A549 (cell line): ENCODE results near the gene MYOD1. TPM values are rescaled to one million over a fixed set of nuclear protein-coding genes. Genes with fewer than 3 reads are reported as not detected.

Experiments used
- ATAC-seq, 2 experiments: fragments of 200-7000 bp in 1 of 2; fragments of >200 bp in 1 of 2; cut with Nextera tagmentation in 1 of 2; cut with Tn5 transposase in 1 of 2; 3 replicates each; pipeline versions ENCODE4 v1.8.0 to v1.9.1; 2018 to 2020; ENCODE audit warnings: mild to moderate bottlenecking in 1 of 2, moderate library complexity in 1 of 2
- CTCF ChIA-PET: fragments of 300-600 bp; sonication (Branson Sonifier 250); formaldehyde crosslinking; extraction: SDS; loops from one replicate; lab custom pipeline; 2021; ENCODE audit warnings: antibody characterized with exemption, inconsistent platforms; lab: Yijun Ruan, JAX
- POLR2A ChIA-PET: fragments of 350-600 bp; formaldehyde crosslinking; extraction: SDS; loops from one replicate; lab custom pipeline; 2021; ENCODE audit warnings: antibody characterized with exemption, inconsistent platforms; lab: Yijun Ruan, JAX
- DNase-seq, 2 experiments: peaks; one replicate each; pipeline versions ENCODE4 v3.0.0 to v3.0.0-alpha.2; 2011 to 2016; ENCODE audit warnings: low read depth in 1 of 2, low spot score in 1 of 2
- FAIRE-seq: peaks from 2 replicates; lab custom pipeline; 2011; peaks lifted over from hg19 to GRCh38; lab: Jason Lieb, UNC
- H3K27ac ChIP-seq, 2 experiments: fragments of >200 bp; sonication (Bioruptor Twin); formaldehyde crosslinking; 3 replicates each; pipeline ENCODE4 v1.5.1; 2016 to 2017
- H3K4me1 ChIP-seq: fragments of >200 bp; sonication (Bioruptor Twin); formaldehyde crosslinking; 3 replicates; pipeline ENCODE4 v1.6.1; 2016
- H3K4me2 ChIP-seq: fragments of >200 bp; sonication (Bioruptor Twin); formaldehyde crosslinking; 3 replicates; pipeline ENCODE4 v1.6.1; 2016
- H3K4me3 ChIP-seq: fragments of >200 bp; sonication (Bioruptor Twin); formaldehyde crosslinking; 3 replicates; pipeline ENCODE4 v1.5.1; 2016
- H3K9me3 ChIP-seq: fragments of >200 bp; sonication (Bioruptor Twin); formaldehyde crosslinking; 3 replicates; pipeline ENCODE4 v1.6.1; 2016
- BHLHE40 ChIP-seq: IDR thresholded peaks from 2 replicates; pipeline ENCODE4 v1.6.1; 2012; ENCODE audit warnings: low read depth, low read length, inconsistent platforms
- CHD4 ChIP-seq: fragments of 200-600 bp; sonication (generic); IDR thresholded peaks from 2 replicates; pipeline ENCODE4 v1.6.1; 2016; ENCODE audit warnings: antibody characterized with exemption, mild to moderate bottlenecking, borderline replicate concordance
- FOSL2 ChIP-seq, 2 experiments: fragments of 450-650 bp in 1 of 2; fragments of >200 bp in 1 of 2; sonication (Bioruptor Twin) in 1 of 2; formaldehyde crosslinking; IDR thresholded peaks; 2 replicates each; pipeline versions ENCODE4 v1.5.0 to v1.6.1; 2016 to 2020; ENCODE audit warnings: mild to moderate bottlenecking in 1 of 2, moderate library complexity in 1 of 2
- GATA3 ChIP-seq: IDR thresholded peaks from 2 replicates; pipeline ENCODE4 v1.6.1; 2012; ENCODE audit warnings: borderline replicate concordance
- HEYL ChIP-seq: fragments of 250-450 bp; sonication (Bioruptor Pico); IDR thresholded peaks from 2 replicates; pipeline ENCODE4 v1.8.0; 2021; ENCODE audit warnings: mild to moderate bottlenecking, moderate library complexity
- KDM1A ChIP-seq: fragments of 200-600 bp; sonication (generic); IDR thresholded peaks from 2 replicates; pipeline ENCODE4 v1.6.1; 2016; ENCODE audit warnings: low read depth, mild to moderate bottlenecking
- KDM5A ChIP-seq: fragments of 200-600 bp; sonication (generic); IDR thresholded peaks from 2 replicates; pipeline ENCODE4 v1.6.1; 2016; ENCODE audit warnings: antibody characterized with exemption, mild to moderate bottlenecking
- MAZ ChIP-seq: fragments of 150-350 bp; IDR thresholded peaks from 2 replicates; pipeline ENCODE4 v1.6.1; 2014; ENCODE audit warnings: antibody characterized with exemption, low read depth, low read length, borderline replicate concordance
- MYC ChIP-seq: IDR thresholded peaks from 2 replicates; pipeline ENCODE4 v1.6.1; 2012; ENCODE audit warnings: mild to moderate bottlenecking, inconsistent platforms, low read length, improper control_type of control experiment, borderline replicate concordance
- NFE2L2 ChIP-seq: fragments of 150-350 bp; conservative IDR thresholded peaks from 2 replicates; pipeline ENCODE4 v1.6.1; 2014; ENCODE audit warnings: low read length
- PHF8 ChIP-seq: fragments of 200-600 bp; sonication (generic); IDR thresholded peaks from 2 replicates; pipeline ENCODE4 v1.6.1; 2016; ENCODE audit warnings: low read depth, mild to moderate bottlenecking, antibody characterized with exemption, moderate library complexity, borderline replicate concordance
- RCOR1 ChIP-seq: fragments of 150-350 bp; IDR thresholded peaks from 2 replicates; pipeline ENCODE4 v1.6.1; 2014; ENCODE audit warnings: antibody characterized with exemption, low read length, low read depth
- TFCP2L1 ChIP-seq: fragments of 250-450 bp; sonication (Bioruptor Pico); IDR thresholded peaks from 2 replicates; pipeline ENCODE4 v1.5.0; 2021; ENCODE audit warnings: mild to moderate bottlenecking
- ZSCAN20 ChIP-seq: fragments of 250-450 bp; sonication (Bioruptor Pico); IDR thresholded peaks from 2 replicates; pipeline ENCODE4 v1.8.0; 2022; ENCODE audit warnings: mild to moderate bottlenecking, moderate library complexity
- WGBS: methylation state at CpG from one replicate; pipeline ENCODE4 v1.1.6; 2017; ENCODE audit errors: missing lambda C conversion rate; 5-methylcytosine and 5-hydroxymethylcytosine counted together
- polyA plus RNA-seq, 4 experiments: library from polyadenylated mRNA; depleted of rRNA in 3 of 4; stranded (reverse); fragments of >200 nt; fragmentation: RNase III in 1 of 4; extraction: RNeasy Plus Mini Kit Qiagen cat#74134 plus additional on column Dnase treatment in 1 of 4; gene quantifications; 2 replicates in 3 of 4; 3 replicates in 1 of 4; pipeline ENCODE4 v1.2.3, GENCODE V29; 2011 to 2017

MYOD1 gene
- polyA plus RNA-seq, 2 of the 4 experiments (the other 2 are of a cell fraction), result not detected

- POLR2A ChIA-PET, result no interaction called here
- H3K4me1 ChIP-seq, result no peaks in the 10 kb centered on the region
- no peak for FAIRE-seq
- H3K27ac ChIP-seq, result no peak overlapping the region
- no peak for ATAC-seq
- DNase-seq, result no peak
- TF ChIP-seq RCOR1, result no peak
- TF ChIP-seq KDM5A, result no peak
- WGBS, result 9% methylated on average over 4 of the region's 4 CpGs
- H3K4me3 ChIP-seq, result no peak overlapping the region
- no peak overlapping the region for H3K4me2 ChIP-seq
- CTCF ChIA-PET, result interaction anchor here (0.7 kb wide), 1 partner anchor 22 kb away, joined by 3 read pairs; no protein-coding TSS in a partner anchor
- H3K9me3 ChIP-seq, result no peaks in the 10 kb centered on the region
Measured at GRCh38 chr11:17693531-17693930, 25.8 kb upstream of the MYOD1 start.

GRCh38 chr11:17694494-17695110 lies 24.8 kb upstream of the MYOD1 start:
- CTCF ChIA-PET, result interaction anchor here (2.4 kb wide), 1 partner anchor 36 kb away, joined by 6 read pairs; no protein-coding TSS in a partner anchor

DNA sequence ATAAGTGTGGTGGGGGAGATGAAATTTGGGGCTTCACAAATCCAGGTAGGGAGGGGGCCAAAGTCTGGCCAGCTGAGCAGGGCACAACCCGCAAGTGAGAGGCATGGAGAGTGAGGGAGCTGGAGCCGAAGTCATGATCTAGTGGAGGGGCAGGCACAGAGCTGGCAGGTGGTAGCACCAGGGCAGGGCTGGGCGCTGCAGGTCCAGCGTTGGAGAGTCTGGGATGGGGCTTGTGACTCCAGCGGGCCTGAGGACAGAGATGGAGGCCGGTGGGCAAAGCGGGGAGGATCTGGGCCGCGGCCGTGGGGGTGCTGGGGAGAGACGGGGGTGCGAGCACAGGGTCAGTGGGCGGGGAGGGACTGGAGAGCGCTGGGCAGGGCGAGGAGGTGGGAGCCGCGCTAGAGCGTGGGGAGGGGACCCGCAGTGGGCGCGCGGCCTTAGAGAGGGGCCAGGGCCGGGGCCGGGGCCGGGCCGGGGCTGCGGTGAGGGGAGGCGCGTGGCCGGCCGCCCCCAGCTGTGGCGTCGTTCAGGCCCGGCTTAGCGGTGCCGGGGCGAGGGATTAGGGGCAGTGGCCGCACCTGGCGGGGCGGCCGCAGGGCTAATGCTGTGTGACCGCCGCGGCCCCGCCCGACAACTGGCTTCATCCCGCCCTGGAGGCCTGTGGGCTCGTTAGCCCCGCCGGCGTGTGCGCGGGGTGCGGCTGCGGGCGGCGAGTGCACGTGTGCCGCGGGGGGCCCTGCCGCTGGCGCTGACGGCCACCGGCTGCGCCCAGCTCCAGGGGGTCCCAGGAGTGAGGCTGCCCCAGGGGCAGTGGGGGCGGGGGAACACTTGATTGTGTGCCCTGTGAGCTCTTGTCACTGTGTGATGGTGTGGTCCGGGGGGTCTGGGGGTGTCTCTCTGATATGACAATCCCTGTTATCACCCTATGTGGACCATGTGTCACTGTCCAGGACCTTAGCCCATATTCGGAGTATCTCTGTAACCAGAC lies 23.6 kb upstream of the MYOD1 start:
- POLR2A ChIA-PET, result no interaction called here
- Histone ChIP-seq H3K27ac (no peak overlapping the region), H3K4me2 (no peak overlapping the region), H3K9me3 (no peaks in the 10 kb centered on the region), H3K4me3 (no peak overlapping the region), H3K4me1 (no peaks in the 10 kb centered on the region)
- WGBS, result 50% methylated on average over 12 of the region's 68 CpGs
- DNase-seq, result no peak
- no peak for FAIRE-seq
- no peak for TF ChIP-seq MAZ
- no peak for TF ChIP-seq KDM1A
- TF ChIP-seq ZSCAN20 (CRISPR knock-in tag), result no peak
- ATAC-seq, result 0 out of 6 replicates have a peak, but pooled peaks of 1 of the 2 experiments have one; percentile 26
- CTCF ChIA-PET, result interaction anchor here (0.9 to 2.4 kb wide), 2 partner anchors 35 to 97 kb away, joined by 3 to 6 read pairs; no protein-coding TSS in a partner anchor

More at GRCh38 chr11:17694494-17695110, 24.8 kb upstream of the MYOD1 start:
- no peaks in the 10 kb centered on the region for H3K9me3 ChIP-seq
- no peak overlapping the region for H3K4me3 ChIP-seq
- TF ChIP-seq NFE2L2, result no peak
- no peak for TF ChIP-seq PHF8
- no peak for FAIRE-seq
- POLR2A ChIA-PET, result no interaction called here
- 54% methylated on average over 10 of the region's 10 CpGs for WGBS
- DNase-seq, result no peak
- ATAC-seq, result no peak; a peak in 1 of 6 replicates
- no peak overlapping the region for H3K4me2 ChIP-seq
- no peaks in the 10 kb centered on the region for H3K4me1 ChIP-seq
- no peak overlapping the region for H3K27ac ChIP-seq

DNA sequence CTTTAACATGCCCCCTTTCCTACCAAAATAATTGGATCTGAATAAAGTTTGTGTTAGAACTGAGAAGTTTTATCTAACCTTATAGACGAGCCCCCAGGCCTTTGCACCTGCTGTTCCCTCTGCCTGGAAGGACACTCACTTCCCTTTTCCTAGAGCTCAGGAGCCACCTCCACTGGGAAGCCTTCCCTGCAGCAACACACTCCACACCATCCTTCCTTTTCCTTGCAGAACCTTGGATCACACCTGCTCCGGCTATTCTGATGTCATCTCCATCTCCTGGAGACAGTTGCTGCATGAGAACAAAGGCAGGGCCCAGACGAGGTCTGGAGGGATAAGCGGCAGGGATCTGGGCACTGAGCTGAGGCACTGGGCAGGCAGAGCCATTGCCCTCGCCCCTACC lies 22.6 kb upstream of the MYOD1 start:
- POLR2A ChIA-PET, result no interaction called here
- Histone ChIP-seq H3K4me1 (no peaks in the 10 kb centered on the region), H3K4me2 (no peak overlapping the region), H3K9me3 (no peaks in the 10 kb centered on the region), H3K27ac (no peak overlapping the region), H3K4me3 (no peak overlapping the region)
- CTCF ChIA-PET, result interaction anchor here (0.9 to 2.4 kb wide), 2 partner anchors 34 to 98 kb away, joined by 3 to 6 read pairs; no protein-coding TSS in a partner anchor
- 41% methylated on average over 5 of the region's 5 CpGs for WGBS
- TF ChIP-seq BHLHE40 (no peak), GATA3 (no peak), HEYL (CRISPR knock-in tag) (no peak), FOSL2 (IDR thresholded peaks at IDR 0.05) (no peak), FOSL2 (CRISPR knock-in tag; IDR thresholded peaks at IDR 0.05) (no peak), TFCP2L1 (CRISPR knock-in tag) (no peak), CHD4 (no peak), MYC (no peak)
- no peak for FAIRE-seq
- no peak for ATAC-seq
- no peak for DNase-seq
